D721Med (cell line): ENCODE results near the gene SMURF2.
A peak's percentile ranks its signal among the peaks of the same experiment; 100 is the strongest.

Source experiments
- DNase-seq: peaks from one replicate; pipeline ENCODE4 v3.0.0; 2011; ENCODE audit warnings: low spot score; ENCODE audit not compliant: insufficient read length
- FAIRE-seq: peaks from 2 replicates; lab custom pipeline; 2011; peaks lifted over from hg19 to GRCh38; lab: Jason Lieb, UNC
- CTCF ChIP-seq: IDR thresholded peaks from 2 replicates; pipeline ENCODE4 v1.5.1; 2012; ENCODE audit warnings: mild to moderate bottlenecking, control low read depth; ENCODE audit not compliant: insufficient read depth; ENCODE audit errors: missing control alignments

The SMURF2 gene

GRCh38 chr17:64661976-64662773 lies at the start of gene SMURF2:
Gene SMURF2, minus strand, starts transcription at chr17:64662307. Its CDS starts 427 bp downstream, at chr17:64661880.
- peak; percentile 66 for DNase-seq
- no peak for TF ChIP-seq CTCF
- FAIRE-seq, result no peak

- DNase-seq, result no peak
- no peak for TF ChIP-seq CTCF
- FAIRE-seq, result no peak
Measured at GRCh38 chr17:64709481-64709880, 47.4 kb upstream of the SMURF2 start.

- no peak for TF ChIP-seq CTCF
- FAIRE-seq (no peak), DNase-seq (no peak)
Measured at GRCh38 chr17:64707050-64707591, 45.0 kb upstream of the SMURF2 start.

- no peak for DNase-seq
- TF ChIP-seq CTCF, result no peak
- no peak for FAIRE-seq
Measured at GRCh38 chr17:64706224-64707049, 44.3 kb upstream of the SMURF2 start.

- TF ChIP-seq CTCF, result no peak
- FAIRE-seq, result no peak
Measured at GRCh38 chr17:64702815-64703214, 40.7 kb upstream of the SMURF2 start.

GRCh38 chr17:64698725-64699124 lies 36.6 kb upstream of the SMURF2 start:
- no peak for FAIRE-seq

More at GRCh38 chr17:64702815-64703214, 40.7 kb upstream of the SMURF2 start:
- DNase-seq, result no peak

More at GRCh38 chr17:64698725-64699124, 36.6 kb upstream of the SMURF2 start:
- no peak for TF ChIP-seq CTCF
- DNase-seq, result no peak
